ENCODE data around the gene FTO. TPM values are rescaled to one million over a fixed set of nuclear protein-coding genes. Genes with fewer than 3 reads are reported as not detected.

FTO gene
- total RNA-seq, 1 experiment from 2014 or later, result 57.4 TPM

DNA sequence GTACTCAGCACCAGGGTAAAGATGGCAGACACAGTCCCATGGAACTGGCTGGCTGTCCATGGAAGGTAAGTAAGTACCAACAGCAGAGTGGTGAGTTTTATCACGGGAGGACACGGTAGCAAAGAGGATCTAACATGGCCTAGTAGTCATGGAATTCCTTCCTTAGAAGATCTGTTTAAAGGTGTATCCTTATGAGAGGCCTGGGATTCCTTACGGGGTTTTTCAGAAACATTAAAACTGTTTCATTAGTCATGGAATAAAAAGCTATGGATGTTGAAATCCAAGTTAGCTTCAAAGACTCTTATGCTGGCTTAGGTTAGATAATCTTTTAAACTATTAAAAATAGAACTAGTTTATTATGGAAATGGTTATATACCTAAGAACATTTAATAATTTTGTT is 7.4 kb downstream of the FTO start:
- Mint-ChIP-seq H3K4me3 (no peak overlapping the region), H3K4me1 (peaks cover 24% of the 10 kb centered on the region), H3K27ac (no peak overlapping the region), H3K36me3 (no peaks in the 10 kb centered on the region), H3K27me3 (ENCODE audit: low read depth) (no peaks in the 10 kb centered on the region), H3K9me3 (no peaks in the 10 kb centered on the region)
- TF ChIP-seq, protein P1, sequence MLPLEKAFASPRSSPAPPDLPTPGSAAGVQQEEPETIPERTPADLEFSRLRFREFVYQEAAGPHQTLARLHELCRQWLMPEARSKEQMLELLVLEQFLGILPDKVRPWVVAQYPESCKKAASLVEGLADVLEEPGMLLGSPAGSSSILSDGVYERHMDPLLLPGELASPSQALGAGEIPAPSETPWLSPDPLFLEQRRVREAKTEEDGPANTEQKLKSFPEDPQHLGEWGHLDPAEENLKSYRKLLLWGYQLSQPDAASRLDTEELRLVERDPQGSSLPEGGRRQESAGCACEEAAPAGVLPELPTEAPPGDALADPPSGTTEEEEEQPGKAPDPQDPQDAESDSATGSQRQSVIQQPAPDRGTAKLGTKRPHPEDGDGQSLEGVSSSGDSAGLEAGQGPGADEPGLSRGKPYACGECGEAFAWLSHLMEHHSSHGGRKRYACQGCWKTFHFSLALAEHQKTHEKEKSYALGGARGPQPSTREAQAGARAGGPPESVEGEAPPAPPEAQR (CRISPR knock-in tag; IDR thresholded peaks at IDR 0.05), result no peak
- TF ChIP-seq JAZF1 (CRISPR knock-in tag; IDR thresholded peaks at IDR 0.05), result no peak
- TF ChIP-seq, protein P2, sequence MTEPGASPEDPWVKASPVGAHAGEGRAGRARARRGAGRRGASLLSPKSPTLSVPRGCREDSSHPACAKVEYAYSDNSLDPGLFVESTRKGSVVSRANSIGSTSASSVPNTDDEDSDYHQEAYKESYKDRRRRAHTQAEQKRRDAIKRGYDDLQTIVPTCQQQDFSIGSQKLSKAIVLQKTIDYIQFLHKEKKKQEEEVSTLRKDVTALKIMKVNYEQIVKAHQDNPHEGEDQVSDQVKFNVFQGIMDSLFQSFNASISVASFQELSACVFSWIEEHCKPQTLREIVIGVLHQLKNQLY (CRISPR knock-in tag; IDR thresholded peaks at IDR 0.05), result no peak
- TF ChIP-seq, protein P3, sequence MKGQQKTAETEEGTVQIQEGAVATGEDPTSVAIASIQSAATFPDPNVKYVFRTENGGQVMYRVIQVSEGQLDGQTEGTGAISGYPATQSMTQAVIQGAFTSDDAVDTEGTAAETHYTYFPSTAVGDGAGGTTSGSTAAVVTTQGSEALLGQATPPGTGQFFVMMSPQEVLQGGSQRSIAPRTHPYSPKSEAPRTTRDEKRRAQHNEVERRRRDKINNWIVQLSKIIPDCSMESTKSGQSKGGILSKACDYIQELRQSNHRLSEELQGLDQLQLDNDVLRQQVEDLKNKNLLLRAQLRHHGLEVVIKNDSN (CRISPR knock-in tag; IDR thresholded peaks at IDR 0.05), result no peak
- no peak for TF ChIP-seq TCF7 (CRISPR knock-in tag; IDR thresholded peaks at IDR 0.05; ENCODE audit: low read depth)
- TF ChIP-seq, protein P4, sequence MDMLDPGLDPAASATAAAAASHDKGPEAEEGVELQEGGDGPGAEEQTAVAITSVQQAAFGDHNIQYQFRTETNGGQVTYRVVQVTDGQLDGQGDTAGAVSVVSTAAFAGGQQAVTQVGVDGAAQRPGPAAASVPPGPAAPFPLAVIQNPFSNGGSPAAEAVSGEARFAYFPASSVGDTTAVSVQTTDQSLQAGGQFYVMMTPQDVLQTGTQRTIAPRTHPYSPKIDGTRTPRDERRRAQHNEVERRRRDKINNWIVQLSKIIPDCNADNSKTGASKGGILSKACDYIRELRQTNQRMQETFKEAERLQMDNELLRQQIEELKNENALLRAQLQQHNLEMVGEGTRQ (CRISPR knock-in tag; IDR thresholded peaks at IDR 0.05), result no peak
- no peak for TF ChIP-seq SP1 (CRISPR knock-in tag; conservative IDR thresholded peaks at IDR 0.05)
- no peak for TF ChIP-seq ZNF671 (CRISPR knock-in tag; IDR thresholded peaks at IDR 0.05)
- TF ChIP-seq FOXJ3 (CRISPR knock-in tag; IDR thresholded peaks at IDR 0.05; ENCODE audit: borderline replicate concordance), result no peak
- TF ChIP-seq CREM (CRISPR knock-in tag; IDR thresholded peaks at IDR 0.05), result no peak
- TF ChIP-seq, protein P5, sequence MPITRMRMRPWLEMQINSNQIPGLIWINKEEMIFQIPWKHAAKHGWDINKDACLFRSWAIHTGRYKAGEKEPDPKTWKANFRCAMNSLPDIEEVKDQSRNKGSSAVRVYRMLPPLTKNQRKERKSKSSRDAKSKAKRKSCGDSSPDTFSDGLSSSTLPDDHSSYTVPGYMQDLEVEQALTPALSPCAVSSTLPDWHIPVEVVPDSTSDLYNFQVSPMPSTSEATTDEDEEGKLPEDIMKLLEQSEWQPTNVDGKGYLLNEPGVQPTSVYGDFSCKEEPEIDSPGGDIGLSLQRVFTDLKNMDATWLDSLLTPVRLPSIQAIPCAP (CRISPR knock-in tag; IDR thresholded peaks at IDR 0.05), result no peak
- TF ChIP-seq, protein P6, sequence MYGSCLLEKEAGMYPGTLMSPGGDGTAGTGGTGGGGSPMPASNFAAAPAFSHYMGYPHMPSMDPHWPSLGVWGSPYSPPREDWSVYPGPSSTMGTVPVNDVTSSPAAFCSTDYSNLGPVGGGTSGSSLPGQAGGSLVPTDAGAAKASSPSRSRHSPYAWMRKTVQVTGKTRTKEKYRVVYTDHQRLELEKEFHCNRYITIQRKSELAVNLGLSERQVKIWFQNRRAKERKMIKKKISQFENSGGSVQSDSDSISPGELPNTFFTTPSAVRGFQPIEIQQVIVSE (CRISPR knock-in tag; IDR thresholded peaks at IDR 0.05; ENCODE audit: borderline replicate concordance), result no peak
- ATAC-seq (no peak), DNase-seq (ENCODE audit: low spot score) (no peak)
- ChIA-PET CTCF (no interaction called here), POLR2A (no interaction called here)

DNA sequence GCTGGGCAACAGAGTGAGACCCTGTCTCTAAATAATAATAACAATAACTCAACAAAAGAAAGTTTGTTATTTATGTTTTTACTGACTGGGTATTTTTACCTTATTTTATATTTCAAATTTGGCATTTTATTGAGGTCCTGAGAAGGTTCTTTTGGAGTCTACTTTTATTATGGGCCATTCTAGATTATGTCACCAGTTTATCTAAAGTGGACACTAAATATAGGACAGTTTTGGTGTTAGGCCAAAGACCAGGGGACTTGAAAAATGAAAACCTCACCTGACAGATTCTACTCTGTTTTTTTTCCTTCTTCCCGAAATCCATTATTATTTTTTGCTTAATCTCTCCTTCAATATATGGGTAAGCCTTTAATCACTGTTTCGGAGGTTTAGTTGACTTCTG is 8.1 kb downstream of the FTO start:
- POLR2A ChIA-PET, result no interaction called here
- CTCF ChIA-PET, result no interaction called here
- no peaks in the 10 kb centered on the region for H3K9me3 Mint-ChIP-seq
- no peak overlapping the region for H3K4me3 Mint-ChIP-seq
- TF ChIP-seq ZNF138 (CRISPR knock-in tag; conservative IDR thresholded peaks at IDR 0.05), result no peak
- no peak for TF ChIP-seq TEAD4 (CRISPR knock-in tag; IDR thresholded peaks at IDR 0.05)
- TF ChIP-seq, protein P7, sequence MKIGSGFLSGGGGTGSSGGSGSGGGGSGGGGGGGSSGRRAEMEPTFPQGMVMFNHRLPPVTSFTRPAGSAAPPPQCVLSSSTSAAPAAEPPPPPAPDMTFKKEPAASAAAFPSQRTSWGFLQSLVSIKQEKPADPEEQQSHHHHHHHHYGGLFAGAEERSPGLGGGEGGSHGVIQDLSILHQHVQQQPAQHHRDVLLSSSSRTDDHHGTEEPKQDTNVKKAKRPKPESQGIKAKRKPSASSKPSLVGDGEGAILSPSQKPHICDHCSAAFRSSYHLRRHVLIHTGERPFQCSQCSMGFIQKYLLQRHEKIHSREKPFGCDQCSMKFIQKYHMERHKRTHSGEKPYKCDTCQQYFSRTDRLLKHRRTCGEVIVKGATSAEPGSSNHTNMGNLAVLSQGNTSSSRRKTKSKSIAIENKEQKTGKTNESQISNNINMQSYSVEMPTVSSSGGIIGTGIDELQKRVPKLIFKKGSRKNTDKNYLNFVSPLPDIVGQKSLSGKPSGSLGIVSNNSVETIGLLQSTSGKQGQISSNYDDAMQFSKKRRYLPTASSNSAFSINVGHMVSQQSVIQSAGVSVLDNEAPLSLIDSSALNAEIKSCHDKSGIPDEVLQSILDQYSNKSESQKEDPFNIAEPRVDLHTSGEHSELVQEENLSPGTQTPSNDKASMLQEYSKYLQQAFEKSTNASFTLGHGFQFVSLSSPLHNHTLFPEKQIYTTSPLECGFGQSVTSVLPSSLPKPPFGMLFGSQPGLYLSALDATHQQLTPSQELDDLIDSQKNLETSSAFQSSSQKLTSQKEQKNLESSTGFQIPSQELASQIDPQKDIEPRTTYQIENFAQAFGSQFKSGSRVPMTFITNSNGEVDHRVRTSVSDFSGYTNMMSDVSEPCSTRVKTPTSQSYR (CRISPR knock-in tag; IDR thresholded peaks at IDR 0.05), result no peak
- TF ChIP-seq, protein P8, sequence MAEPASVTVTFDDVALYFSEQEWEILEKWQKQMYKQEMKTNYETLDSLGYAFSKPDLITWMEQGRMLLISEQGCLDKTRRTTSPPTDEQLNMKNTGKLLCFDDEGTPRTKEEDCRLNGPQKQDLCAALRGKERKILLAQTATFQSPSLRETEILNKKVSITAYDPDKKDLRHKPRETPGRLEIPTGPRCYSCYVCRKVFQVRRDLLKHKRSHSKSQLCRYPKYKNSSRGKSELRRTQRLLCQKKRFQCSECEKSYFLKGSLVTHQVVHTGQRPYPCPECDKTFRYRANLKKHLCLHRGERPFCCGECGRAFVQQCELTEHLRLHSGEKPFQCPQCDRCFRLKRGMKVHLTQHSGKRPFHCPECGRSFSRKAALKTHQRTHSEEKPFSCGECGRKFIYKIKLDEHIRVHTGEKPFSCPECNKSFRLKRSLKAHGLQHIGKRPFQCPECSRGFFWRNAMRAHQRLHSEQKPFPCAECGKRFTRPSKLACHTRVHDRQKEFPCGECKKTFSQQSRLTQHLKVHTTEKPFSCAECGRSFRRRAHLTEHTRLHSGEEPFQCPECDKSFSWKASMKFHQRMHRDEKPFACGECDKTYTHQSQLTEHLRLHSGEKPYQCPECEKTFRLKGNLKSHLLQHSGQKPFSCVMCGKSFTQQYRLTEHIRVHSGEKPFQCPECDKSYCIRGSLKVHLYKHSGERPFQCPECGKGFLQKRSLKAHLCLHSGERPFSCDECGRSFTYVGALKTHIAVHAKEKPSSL (CRISPR knock-in tag; conservative IDR thresholded peaks at IDR 0.05), result no peak
- TF ChIP-seq TEAD1 (CRISPR knock-in tag; IDR thresholded peaks at IDR 0.05), result no peak
- no peak overlapping the region for H3K27ac Mint-ChIP-seq
- no peak for DNase-seq (ENCODE audit: low spot score)
- H3K36me3 Mint-ChIP-seq, result no peaks in the 10 kb centered on the region
- ATAC-seq, result no peak
- H3K27me3 Mint-ChIP-seq (ENCODE audit: low read depth), result no peaks in the 10 kb centered on the region
- peaks cover 24% of the 10 kb centered on the region for H3K4me1 Mint-ChIP-seq
